H1 (cell line): ENCODE data around the gene SCRN1. TPM values are rescaled to one million over a fixed set of nuclear protein-coding genes. Genes with fewer than 3 reads are reported as not detected.

Source experiments
- CTCF ChIA-PET: fragments of 300-600 bp; sonication (Branson Sonifier 250); formaldehyde crosslinking; loops from one replicate; lab custom pipeline; 2021; ENCODE audit not compliant: partially characterized antibody; lab: Charles Lee
- POLR2A ChIA-PET: fragments of 300-600 bp; sonication (Branson Sonifier 250); formaldehyde crosslinking; loops from one replicate; lab custom pipeline; 2021; ENCODE audit warnings: inconsistent platforms; ENCODE audit not compliant: partially characterized antibody; lab: Charles Lee
- DNase-seq, 2 experiments: peaks; one replicate each; pipeline versions ENCODE4 v3.0.0 to v3.0.0-alpha.2; 2010 to 2022; ENCODE audit warnings: low spot score in 2 of 2, low read depth in 1 of 2, mixed read lengths in 1 of 2
- FAIRE-seq: peaks from 2 replicates; lab custom pipeline; 2011; peaks lifted over from hg19 to GRCh38; lab: Jason Lieb, UNC
- H2AFZ ChIP-seq: 2 replicates; pipeline ENCODE4 v1.8.1; 2012; ENCODE audit warnings: low read length, inconsistent platforms
- H2AK5ac ChIP-seq: 2 replicates; pipeline ENCODE4 v1.6.1; 2013; ENCODE audit warnings: low read depth, low read length
- H2BK120ac ChIP-seq: replicated peaks from 2 replicates; pipeline ENCODE3; 2013; ENCODE audit warnings: low read depth, low read length, inconsistent platforms
- H2BK12ac ChIP-seq: 2 replicates; pipeline ENCODE4 v1.6.1; 2013; ENCODE audit warnings: low read depth, low read length
- H2BK15ac ChIP-seq: 2 replicates; pipeline ENCODE4 v1.6.1; 2013; ENCODE audit warnings: low read length
- H2BK20ac ChIP-seq: 2 replicates; pipeline ENCODE4 v1.6.1; 2013; ENCODE audit warnings: low read length
- H2BK5ac ChIP-seq: 2 replicates; pipeline ENCODE4 v1.6.1; 2013; ENCODE audit warnings: low read depth, low read length
- H3K14ac ChIP-seq: 2 replicates; pipeline ENCODE4 v1.6.1; 2013; ENCODE audit warnings: inconsistent platforms; ENCODE audit not compliant: insufficient read length
- H3K18ac ChIP-seq: 2 replicates; pipeline ENCODE4 v1.6.1; 2013; ENCODE audit warnings: low read length; ENCODE audit errors: extremely low read depth
- H3K23ac ChIP-seq: 2 replicates; pipeline ENCODE4 v1.6.1; 2013; ENCODE audit warnings: inconsistent platforms; ENCODE audit not compliant: insufficient read length
- H3K23me2 ChIP-seq: 2 replicates; pipeline ENCODE4 v1.6.1; 2013; ENCODE audit warnings: low read depth, low read length
- H3K27ac ChIP-seq: 2 replicates; pipeline ENCODE4 v1.6.1; 2011; ENCODE audit warnings: low read depth, low read length, inconsistent platforms
- H3K27me3 ChIP-seq, 4 experiments: replicated peaks in 1 of 4; 1 replicate in 1 of 4; 2 replicates in 3 of 4; pipeline versions ENCODE4 v1.6.1 to v1.8.1; 2011 to 2013; ENCODE audit warnings: low read length in 3 of 4, mild to moderate bottlenecking in 3 of 4, inconsistent platforms in 2 of 4, mixed read lengths in 2 of 4, moderate library complexity in 1 of 4; ENCODE audit not compliant: control insufficient read depth in 3 of 4, insufficient read depth in 3 of 4; ENCODE audit errors: extremely low read depth in 1 of 4
- H3K36me3 ChIP-seq, 4 experiments: 2 replicates each; pipeline versions ENCODE4 v1.6.1 to v1.8.1; 2011 to 2013; ENCODE audit warnings: mild to moderate bottlenecking in 4 of 4, low read length in 3 of 4, moderate library complexity in 2 of 4, control low read depth in 1 of 4, inconsistent platforms in 1 of 4; ENCODE audit not compliant: insufficient read depth in 4 of 4, control insufficient read depth in 2 of 4
- H3K4ac ChIP-seq: replicated peaks from 2 replicates; pipeline ENCODE3; 2013; ENCODE audit warnings: low read length, low read depth, mixed read lengths, inconsistent platforms; ENCODE audit not compliant: insufficient read length
- H3K4me1 ChIP-seq, 4 experiments: replicated peaks in 1 of 4; 1 replicate in 1 of 4; 2 replicates in 3 of 4; pipeline versions ENCODE4 v1.6.1 to v1.8.1; 2011 to 2013; ENCODE audit warnings: low read length in 3 of 4, inconsistent platforms in 2 of 4, mixed read lengths in 1 of 4; ENCODE audit not compliant: insufficient read depth in 4 of 4, control insufficient read depth in 3 of 4
- H3K4me2 ChIP-seq, 2 experiments: 2 replicates each; pipeline versions ENCODE4 v1.6.1 to v1.8.1; 2011 to 2013; ENCODE audit warnings: low read depth in 2 of 2, low read length in 2 of 2, control low read depth in 1 of 2, inconsistent platforms in 1 of 2, mild to moderate bottlenecking in 1 of 2; ENCODE audit not compliant: insufficient read depth in 1 of 2
- H3K4me3 ChIP-seq, 4 experiments: fragments of 200-600, 300-600 bp in 1 of 4; sonication (generic), shearing (Covaris generic), sonication (Bioruptor Twin) in 1 of 4; 2 replicates each; pipeline versions ENCODE4 v1.5.1 to v1.8.1; 2011 to 2016; ENCODE audit warnings: low read length in 4 of 4, low read depth in 3 of 4, control low read depth in 2 of 4, inconsistent platforms in 2 of 4, mild to moderate bottlenecking in 2 of 4, mixed read lengths in 1 of 4, moderate library complexity in 1 of 4; ENCODE audit not compliant: insufficient read depth in 2 of 4; ENCODE audit errors: extremely low read depth in 1 of 4
- H3K56ac ChIP-seq: replicated peaks from 2 replicates; pipeline ENCODE3; 2013; ENCODE audit warnings: low read depth, mild to moderate bottlenecking, mixed read lengths, low read length, inconsistent platforms; ENCODE audit not compliant: insufficient read length
- H3K79me1 ChIP-seq: 2 replicates; pipeline ENCODE4 v1.6.1; 2013; ENCODE audit warnings: low read depth, low read length, control low read depth
- H3K79me2 ChIP-seq, 2 experiments: 2 replicates each; pipeline versions ENCODE4 v1.6.1 to v1.8.1; 2012 to 2013; ENCODE audit warnings: low read length in 2 of 2, mild to moderate bottlenecking in 2 of 2, inconsistent platforms in 1 of 2; ENCODE audit not compliant: insufficient read depth in 2 of 2, control insufficient read depth in 1 of 2
- H3K9ac ChIP-seq, 4 experiments: replicated peaks in 1 of 4; 1 replicate in 1 of 4; 2 replicates in 3 of 4; pipeline versions ENCODE4 v1.6.1 to v1.8.1; 2011 to 2013; ENCODE audit warnings: low read depth in 3 of 4, low read length in 3 of 4, control low read depth in 2 of 4, mild to moderate bottlenecking in 2 of 4, moderate library complexity in 2 of 4, inconsistent platforms in 1 of 4; ENCODE audit errors: extremely low read depth in 1 of 4
- H3K9me3 ChIP-seq, 2 experiments: 2 replicates each; pipeline versions ENCODE4 v1.6.1 to v1.8.1; 2012 to 2013; ENCODE audit warnings: mild to moderate bottlenecking in 2 of 2, moderate library complexity in 2 of 2, control low read depth in 1 of 2, inconsistent platforms in 1 of 2, low read depth in 1 of 2, low read length in 1 of 2, mixed read lengths in 1 of 2; ENCODE audit not compliant: insufficient read depth in 2 of 2
- H4K20me1 ChIP-seq, 2 experiments: replicated peaks in 1 of 2; 2 replicates each; pipeline versions ENCODE3 to v1.8.1; 2011 to 2013; ENCODE audit warnings: inconsistent platforms in 2 of 2, low read length in 2 of 2, mild to moderate bottlenecking in 1 of 2; ENCODE audit not compliant: insufficient read depth in 2 of 2, control insufficient read depth in 1 of 2
- H4K5ac ChIP-seq: 2 replicates; pipeline ENCODE4 v1.6.1; 2013; ENCODE audit warnings: low read length, low read depth, mixed read lengths, inconsistent platforms; ENCODE audit not compliant: insufficient read length
- H4K8ac ChIP-seq: 2 replicates; pipeline ENCODE4 v1.8.0; 2013; ENCODE audit warnings: mild to moderate bottlenecking, moderate library complexity, low read length, inconsistent platforms; ENCODE audit not compliant: insufficient read depth; ENCODE audit errors: extremely low read depth
- H4K91ac ChIP-seq: replicated peaks from 2 replicates; pipeline ENCODE3; 2013; ENCODE audit warnings: low read length, mixed read lengths, inconsistent platforms; ENCODE audit not compliant: insufficient read length
- CTCF ChIP-seq, 3 experiments: IDR thresholded peaks; 1 replicate in 2 of 3; 2 replicates in 1 of 3; pipeline versions ENCODE4 v1.5.1 to v1.6.1; 2011; ENCODE audit warnings: low read length in 3 of 3, mild to moderate bottlenecking in 3 of 3, inconsistent platforms in 2 of 3, low read depth in 1 of 3, moderate library complexity in 1 of 3; ENCODE audit not compliant: insufficient read depth in 1 of 3; ENCODE audit errors: control extremely low read depth in 1 of 3
- GTF2F1 ChIP-seq: IDR thresholded peaks from 2 replicates; pipeline ENCODE4 v1.6.1; 2012; ENCODE audit warnings: low read depth, low read length, improper control_type of control experiment, borderline replicate concordance
- HDAC6 ChIP-seq: IDR thresholded peaks from one replicate; pipeline ENCODE4 v1.7.1; 2012; ENCODE audit warnings: low read depth, mild to moderate bottlenecking, inconsistent platforms, low read length, moderate library complexity
- SIX5 ChIP-seq: IDR thresholded peaks from 2 replicates; pipeline ENCODE4 v1.6.1; 2011; ENCODE audit warnings: mild to moderate bottlenecking, low read depth, low read length
- SRF ChIP-seq: IDR thresholded peaks from 2 replicates; pipeline ENCODE4 v1.6.1; 2011; ENCODE audit warnings: mild to moderate bottlenecking, low read depth, low read length, moderate library complexity
- WGBS, 2 experiments: shearing (Covaris generic) in 1 of 2; methylation state at CpG; one replicate each; pipeline versions ENCODE4 v1.1.6 to v1.1.7; 2013 to 2015; ENCODE audit warnings: low lambda C conversion rate in 2 of 2, mixed read lengths in 2 of 2, inconsistent platforms in 1 of 2, low coverage in 1 of 2, missing lambda C conversion rate in 1 of 2; ENCODE audit not compliant: insufficient replicate concordance in 2 of 2, insufficient coverage in 1 of 2, insufficient read length in 1 of 2; ENCODE audit errors: extremely low coverage in 1 of 2, missing lambda C conversion rate in 1 of 2; 5-methylcytosine and 5-hydroxymethylcytosine counted together
- polyA plus RNA-seq, 7 experiments: library from polyadenylated mRNA; depleted of rRNA in 3 of 7; stranded (reverse) in 5 of 7; unstranded in 2 of 7; fragments of >200 nt in 5 of 7; fragments of 200-250 nt in 2 of 7; gene quantifications; 1 replicate in 5 of 7; 2 replicates in 1 of 7; 4 replicates in 1 of 7; pipeline versions ENCODE4 v1.2.1 to v1.2.3, GENCODE V29; 2011 to 2013; ENCODE audit warnings: missing spikeins in 2 of 7, mixed read lengths in 2 of 7
- total RNA-seq: library from RNA; stranded (reverse); fragmentation: NEBNext Ultra II Directional; extraction: Animal tissue kit (Norgen Biotek cat#: 25700); gene quantifications from 2 replicates; pipeline ENCODE4 v1.2.1, GENCODE V29; 2021

The SCRN1 gene
- total and polyA plus RNA-seq, 2 of the 8 experiments (the other 6 are each of a cell fraction or from before 2014, with no cell fraction given), result 36.0 to 75.8 TPM

- DNase-seq (no peak), FAIRE-seq (no peak)
- Histone ChIP-seq H2BK12ac (no peak overlapping the region), H3K79me2 (no peaks in the 10 kb centered on the region), H4K5ac (no peak overlapping the region), H2BK5ac (no peak overlapping the region), H3K9me3 (no peaks in the 10 kb centered on the region), H3K9ac (no peak overlapping the region), H3K23ac (no peak overlapping the region), H3K36me3 (peaks cover 0 to 22% (median 9%) of the 10 kb centered on the region in 4 experiments; a peak in 5 of 8 replicates), H4K8ac (no peak overlapping the region), H3K4ac (no peak overlapping the region), H3K4me1 (no peaks in the 10 kb centered on the region), H2BK20ac (no peak overlapping the region), H4K91ac (no peak overlapping the region), H3K27ac (no peak overlapping the region), H2AFZ (no peak overlapping the region), H3K23me2 (no peaks in the 10 kb centered on the region; the same call in 1 of the 2 replicates), H3K4me3 (no peak overlapping the region), H4K20me1 (peaks cover 0 to 2% of the 10 kb centered on the region in 2 experiments), H2BK15ac (no peak overlapping the region), H3K56ac (no peak overlapping the region), H2AK5ac (no peak overlapping the region), H3K27me3 (no peaks in the 10 kb centered on the region), H3K79me1 (no peaks in the 10 kb centered on the region), H3K18ac (no peak overlapping the region), H3K14ac (no peak overlapping the region), H3K4me2 (no peak overlapping the region), H2BK120ac (no peak overlapping the region)
- WGBS, 2 experiments, result 94% methylated on average over 7 of the region's 7 CpGs; no CpG with 5 or more reads in 1 of the 2 experiments
- POLR2A ChIA-PET, result interaction anchor here (0.9 kb wide), 1 partner anchor 65 kb away, joined by 3 read pairs; no protein-coding TSS in a partner anchor
- CTCF ChIA-PET, result interaction anchor here (0.6 to 3.8 kb wide), 20 partner anchors 9 to 1000 kb away, joined by 3 to 23 read pairs (median 5); no protein-coding TSS in a partner anchor
- TF ChIP-seq CTCF (IDR thresholded peaks at IDR 0.05; ENCODE audit: control extremely low read depth in 1 of 3, insufficient read depth in 1 of 3, low read depth in 1 of 3, low read length in 3 of 3) (no peak), HDAC6 (no peak), SIX5 (no peak), SRF (no peak), GTF2F1 (no peak)
Observed at GRCh38 chr7:29922921-29923700, 66.5 kb downstream of the SCRN1 start.
